ENCODE measurements around the gene LGSN.
"Not testable (repeated sequence)": the region's sequence is repeated elsewhere in the genome, so short reads cannot be mapped to it uniquely, and the experiment has no call there.

LGSN gene

GRCh38 chr6:63352069-63352543 is 32.3 kb upstream of the LGSN start:
- peak overlapping the region; percentile 27 for H3K4me3 ChIP-seq (ENCODE audit: low read depth, low read length)
- peak; percentile 55 for DNase-seq (ENCODE audit: low read depth)
- peak; percentile 36 for TF ChIP-seq CTCF (IDR thresholded peaks at IDR 0.05; ENCODE audit: low read depth, low read length, missing control alignments)

- DNase-seq (ENCODE audit: low read depth), result no peak
- TF ChIP-seq CTCF (IDR thresholded peaks at IDR 0.05; ENCODE audit: low read depth, low read length, missing control alignments), result no peak
- no peak overlapping the region for H3K4me3 ChIP-seq (ENCODE audit: low read depth, low read length)
These were observed 29.6 kb upstream of the LGSN start for GRCh38 chr6:63349401-63349800.

GRCh38 chr6:63348836-63349235 is 29.1 kb upstream of the LGSN start:
- TF ChIP-seq CTCF (IDR thresholded peaks at IDR 0.05; ENCODE audit: low read depth, low read length, missing control alignments), result no peak
- no peak overlapping the region for H3K4me3 ChIP-seq (ENCODE audit: low read depth, low read length)
- no peak for DNase-seq (ENCODE audit: low read depth)

GRCh38 chr6:63347599-63347998 is 27.8 kb upstream of the LGSN start:
- DNase-seq (ENCODE audit: low read depth), result no peak
- no peak for TF ChIP-seq CTCF (IDR thresholded peaks at IDR 0.05; ENCODE audit: low read depth, low read length, missing control alignments)
- H3K4me3 ChIP-seq (ENCODE audit: low read depth, low read length), result no peak overlapping the region

GRCh38 chr6:63346217-63346835 is 26.5 kb upstream of the LGSN start:
- no peak for DNase-seq (ENCODE audit: low read depth)
- no peak for TF ChIP-seq CTCF (IDR thresholded peaks at IDR 0.05; ENCODE audit: low read depth, low read length, missing control alignments)
- H3K4me3 ChIP-seq (ENCODE audit: low read depth, low read length), result no peak overlapping the region

- H3K4me3 ChIP-seq (ENCODE audit: low read depth, low read length), result no peak overlapping the region
- no peak for TF ChIP-seq CTCF (IDR thresholded peaks at IDR 0.05; ENCODE audit: low read depth, low read length, missing control alignments)
- DNase-seq (ENCODE audit: low read depth), result no peak
These were observed 20.6 kb upstream of the LGSN start for GRCh38 chr6:63340351-63340750.

- H3K4me3 ChIP-seq (ENCODE audit: low read depth, low read length); DNase-seq (ENCODE audit: low read depth): not testable (repeated sequence)
These were observed 14.9 kb upstream of the LGSN start for GRCh38 chr6:63334652-63335051.

All from GM12864 (cell line).